ENCODE measurements around the gene HIPK3. TPM values are rescaled to one million over a fixed set of nuclear protein-coding genes. Genes with fewer than 3 reads are reported as not detected.

The HIPK3 gene
- total RNA-seq (100 to 1,000 TPM; 104 to 126 TPM), polyA plus RNA-seq (ENCODE audit: insufficient read length in 6 of 6) (10 to 100 TPM; 43.1 to 51.5 (median 49.9) TPM)
- long read RNA-seq, donor 1, full-length matches to known transcripts, result 2 of 23 reads
- long read RNA-seq, donor 1, partial matches to known transcripts, result 21 of 23 reads
- long read RNA-seq, donor 1, other reads (novel, unspliced or antisense), result 0 of 23 reads
- long read RNA-seq, donor 2, full-length matches to known transcripts, result 3 of 13 reads
- long read RNA-seq, donor 2, partial matches to known transcripts, result 10 of 13 reads
- long read RNA-seq, donor 2, other reads (novel, unspliced or antisense), result 0 of 13 reads
- long read RNA-seq, donor 3, full-length matches to known transcripts, result 1 of 19 reads
- long read RNA-seq, donor 3, partial matches to known transcripts, result 18 of 19 reads
- long read RNA-seq, donor 3, other reads (novel, unspliced or antisense), result 0 of 19 reads
- long read RNA-seq, donor 4, partial matches to known transcripts, result 2 of 3 reads
- long read RNA-seq, donor 4, other reads (novel, unspliced or antisense), result 1 of 3 reads
- long read RNA-seq, donor 5, partial matches to known transcripts, result 6 of 6 reads
- long read RNA-seq, donor 5, other reads (novel, unspliced or antisense), result 0 of 6 reads
- long read RNA-seq, donor 6, result 0 reads
- long read RNA-seq, donor 7, result 0 reads
- long read RNA-seq, donor 8, full-length matches to known transcripts, result 3 of 8 reads
- long read RNA-seq, donor 8, partial matches to known transcripts, result 5 of 8 reads
- long read RNA-seq, donor 8, other reads (novel, unspliced or antisense), result 0 of 8 reads
- long read RNA-seq, donor 9, result 0 reads
- long read RNA-seq, donor 10, partial matches to known transcripts, result 2 of 3 reads
- long read RNA-seq, donor 10, other reads (novel, unspliced or antisense), result 1 of 3 reads
- long read RNA-seq, donor 11, partial matches to known transcripts, result 10 of 10 reads
- long read RNA-seq, donor 11, other reads (novel, unspliced or antisense), result 0 of 10 reads
- long read RNA-seq, donor 12, full-length matches to known transcripts, result 1 of 1 reads
- long read RNA-seq, donor 12, partial matches to known transcripts, result 0 of 1 reads
- long read RNA-seq, donor 12, other reads (novel, unspliced or antisense), result 0 of 1 reads

DNA sequence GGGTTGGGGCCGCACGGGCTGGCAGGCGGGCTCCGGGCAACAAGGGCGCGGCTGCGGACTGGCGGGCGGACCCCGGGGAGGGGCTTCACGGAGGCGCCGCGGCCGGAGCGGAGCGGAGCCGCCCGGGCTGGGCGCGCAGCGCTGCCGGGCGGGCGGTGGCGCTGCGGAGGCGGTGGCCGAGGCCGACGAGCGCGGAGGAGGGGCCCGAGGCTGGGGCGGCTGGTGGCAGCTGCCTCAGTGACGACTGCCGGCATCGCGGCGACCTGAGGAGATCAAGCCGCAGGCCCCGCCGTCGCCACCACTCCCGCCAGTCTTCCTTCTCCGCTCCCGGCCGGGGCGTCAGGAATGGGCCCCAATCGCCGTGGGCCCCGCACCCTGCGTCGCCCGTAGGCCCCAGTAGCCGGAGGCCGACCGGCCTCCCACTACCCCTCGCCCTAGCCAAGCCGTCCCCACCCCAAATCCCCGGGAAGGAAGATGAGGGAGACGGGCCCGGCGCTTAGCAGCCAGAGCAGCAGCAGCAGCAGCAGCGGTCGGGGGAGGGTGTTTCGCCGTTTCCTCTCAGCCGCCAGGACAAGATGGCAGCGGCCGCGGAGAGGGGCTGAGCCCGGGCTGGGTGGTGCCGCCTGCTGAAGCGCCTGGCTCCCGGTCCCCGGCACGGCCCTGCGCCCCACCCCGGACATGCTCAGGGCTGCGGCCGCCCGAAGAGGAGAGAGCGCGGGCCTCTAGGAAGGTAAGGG is at the start of gene HIPK3:
TSS of gene HIPK3 (plus strand) at position 222 of the 737 bp plus-strand sequence.
- H3K36me3 ChIP-seq, result no peaks in the 10 kb centered on the region
- DNase-seq (peak; percentile 89 to 98 (median 90)), ATAC-seq (peak; percentile 87)
- H3K4me3 ChIP-seq, result peak within 1 kb of the TSS; percentile 63 to 67
- H3K27me3 ChIP-seq, result no peaks in the 10 kb centered on the region
- H3K9me3 ChIP-seq, result no peaks in the 10 kb centered on the region
- H3K27ac ChIP-seq, result peak within 1 kb of the TSS; percentile 100
- H3K4me1 ChIP-seq, result peaks cover 12 to 35% of the 10 kb centered on the region in 2 donors
- TF ChIP-seq, protein P1, sequence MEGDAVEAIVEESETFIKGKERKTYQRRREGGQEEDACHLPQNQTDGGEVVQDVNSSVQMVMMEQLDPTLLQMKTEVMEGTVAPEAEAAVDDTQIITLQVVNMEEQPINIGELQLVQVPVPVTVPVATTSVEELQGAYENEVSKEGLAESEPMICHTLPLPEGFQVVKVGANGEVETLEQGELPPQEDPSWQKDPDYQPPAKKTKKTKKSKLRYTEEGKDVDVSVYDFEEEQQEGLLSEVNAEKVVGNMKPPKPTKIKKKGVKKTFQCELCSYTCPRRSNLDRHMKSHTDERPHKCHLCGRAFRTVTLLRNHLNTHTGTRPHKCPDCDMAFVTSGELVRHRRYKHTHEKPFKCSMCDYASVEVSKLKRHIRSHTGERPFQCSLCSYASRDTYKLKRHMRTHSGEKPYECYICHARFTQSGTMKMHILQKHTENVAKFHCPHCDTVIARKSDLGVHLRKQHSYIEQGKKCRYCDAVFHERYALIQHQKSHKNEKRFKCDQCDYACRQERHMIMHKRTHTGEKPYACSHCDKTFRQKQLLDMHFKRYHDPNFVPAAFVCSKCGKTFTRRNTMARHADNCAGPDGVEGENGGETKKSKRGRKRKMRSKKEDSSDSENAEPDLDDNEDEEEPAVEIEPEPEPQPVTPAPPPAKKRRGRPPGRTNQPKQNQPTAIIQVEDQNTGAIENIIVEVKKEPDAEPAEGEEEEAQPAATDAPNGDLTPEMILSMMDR (IDR thresholded peaks at IDR 0.05), result no peak
- intact Hi-C loops (cut with DNase I), result loop anchor here in 1 of 2 donors (10.0 kb wide), 2 partner anchors 67 to 93 kb away; partner anchors contain the start of gene CSTF3

DNA sequence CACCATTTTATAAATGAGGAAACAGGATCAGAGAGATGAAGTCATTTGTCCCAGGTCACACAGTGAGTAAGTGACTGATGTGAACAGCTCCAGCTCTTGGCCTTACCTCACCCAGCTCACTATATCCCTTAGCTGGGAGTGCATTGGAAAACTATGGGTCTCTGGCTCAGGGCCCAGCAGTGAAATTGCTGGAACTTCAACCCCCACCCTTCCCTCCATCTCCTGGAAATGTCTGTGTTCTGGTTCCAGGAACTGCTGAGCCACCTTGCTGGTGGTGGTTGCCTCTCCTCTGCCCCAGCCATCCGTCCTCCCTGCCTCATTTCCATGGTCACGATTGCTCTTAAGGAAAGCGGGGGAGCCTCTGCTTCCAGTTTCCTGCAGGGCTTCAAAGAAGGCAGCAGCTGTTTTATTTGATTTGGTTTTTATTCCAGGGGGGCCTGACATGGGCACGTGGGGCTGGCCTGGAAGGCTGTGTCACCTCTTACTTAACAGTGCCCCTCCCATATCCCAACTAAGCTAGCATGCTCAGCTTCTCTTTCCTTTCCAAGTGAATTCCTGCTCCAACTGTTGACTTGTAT is 49.7 kb upstream of the HIPK3 start:
- ATAC-seq, result peak; percentile 44

DNA sequence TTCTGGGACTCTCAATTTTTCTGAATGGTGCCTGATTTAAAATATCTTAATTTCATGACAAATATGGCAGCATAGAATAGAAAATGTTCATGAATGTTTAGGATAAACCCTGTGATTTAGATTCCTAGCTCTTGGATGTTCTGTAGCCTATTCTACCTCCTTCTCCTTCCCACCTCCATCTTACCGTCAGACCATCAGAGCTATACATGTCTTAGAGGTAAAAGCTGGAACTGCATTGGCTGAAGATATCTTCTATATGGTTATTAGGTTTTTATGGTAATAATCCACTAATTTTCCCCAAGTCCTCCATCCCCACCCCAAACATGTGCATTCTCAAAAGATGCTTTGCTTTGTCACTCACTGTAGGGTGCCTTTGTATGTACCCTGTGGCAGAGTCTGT is 49.0 kb upstream of the HIPK3 start:
- Histone ChIP-seq H3K36me3 (no peaks in the 10 kb centered on the region), H3K27ac (no peak overlapping the region), H3K27me3 (peaks cover 0 to under 1% of the 10 kb centered on the region in 2 donors), H3K4me3 (no peak overlapping the region), H3K9me3 (no peaks in the 10 kb centered on the region), H3K4me1 (peaks cover 8 to 40% of the 10 kb centered on the region in 2 donors)
- intact Hi-C loops (cut with DNase I), result no loop called here
- TF ChIP-seq, protein P1 (IDR thresholded peaks at IDR 0.05), result no peak
- no peak for DNase-seq
- ATAC-seq, result no peak

More for the DNA sequence above, 49.7 kb upstream of the HIPK3 start:
- no peaks in the 10 kb centered on the region for H3K9me3 ChIP-seq
- no peaks in the 10 kb centered on the region for H3K36me3 ChIP-seq
- peaks cover 8 to 34% of the 10 kb centered on the region in 2 donors for H3K4me1 ChIP-seq
- TF ChIP-seq, protein P1 (IDR thresholded peaks at IDR 0.05), result no peak
- peak overlapping the region in 1 of 2 donors; percentile 23 for H3K27ac ChIP-seq
- intact Hi-C loops (cut with DNase I), result no loop called here
- H3K4me3 ChIP-seq, result no peak overlapping the region
- no peaks in the 10 kb centered on the region for H3K27me3 ChIP-seq
- peak in 1 of 4 donors; percentile 13 for DNase-seq

DNA sequence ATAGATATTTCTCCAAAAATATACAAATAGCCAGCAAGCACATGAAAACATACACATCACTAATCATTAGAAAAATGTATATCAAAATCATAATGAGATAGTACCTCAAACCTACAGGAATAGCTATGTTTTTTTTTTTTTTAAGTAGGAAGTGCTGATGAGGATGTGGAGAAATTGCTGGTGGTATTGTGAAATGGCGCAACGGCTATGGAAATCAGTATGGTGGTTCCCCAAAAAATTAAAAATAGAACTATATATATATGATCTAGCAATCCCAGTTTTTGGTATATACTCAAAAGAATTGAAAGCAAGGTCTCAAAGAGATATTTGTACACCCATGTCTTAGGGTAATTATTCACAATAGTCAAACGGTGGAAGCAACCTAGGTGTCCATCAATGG is 46.0 kb upstream of the HIPK3 start:
- intact Hi-C loops (cut with DNase I), result no loop called here
- Histone ChIP-seq H3K9me3 (no peaks in the 10 kb centered on the region), H3K27ac (peak overlapping the region in 1 of 2 donors; percentile 82), H3K27me3 (peaks cover 0 to 5% of the 10 kb centered on the region in 2 donors), H3K4me1 (peaks cover 8 to 57% of the 10 kb centered on the region in 2 donors), H3K4me3 (no peak overlapping the region), H3K36me3 (no peaks in the 10 kb centered on the region)
- ATAC-seq (peak; percentile 14), DNase-seq (no peak)
- TF ChIP-seq, protein P1 (IDR thresholded peaks at IDR 0.05), result no peak
